Omental fat pad (tissue), 4 donors: ENCODE data around the gene ENOPH1. TPM values are rescaled to one million over a fixed set of nuclear protein-coding genes. Genes with fewer than 3 reads are reported as not detected.

Source experiments
- ATAC-seq: fragments of 150-250 bp; one replicate; pipeline ENCODE4 v1.9.1; 2016; ENCODE audit warnings: mild to moderate bottlenecking, moderate library complexity; ENCODE audit not compliant: low FRiP score
- DNase-seq: peaks from one replicate; pipeline ENCODE4 v3.0.0-alpha.2; 2019; ENCODE audit warnings: low spot score
- CTCF ChIP-seq, 3 donors: fragments of 450-650 bp; IDR thresholded peaks; one replicate each; pipeline ENCODE4 v1.5.1; 2016 to 2017; ENCODE audit warnings: antibody characterized with exemption in 3 of 3, mild to moderate bottlenecking in 3 of 3, moderate library complexity in 2 of 3
- total RNA-seq, 4 donors: library from RNA; depleted of rRNA; stranded (reverse); fragments of >200 nt; gene quantifications; one replicate each; pipeline ENCODE4 v1.1.0, GENCODE V29; 2016

Gene ENOPH1
- total RNA-seq, 4 donors from 2014 or later: 16.9 to 24.0 (median 20.4) TPM

GRCh38 chr4:82433791-82434190 lies 3.4 kb downstream of the ENOPH1 start:
- DNase-seq (no peak), ATAC-seq (no peak)
- no peak for TF ChIP-seq CTCF (IDR thresholded peaks at IDR 0.05)

DNA sequence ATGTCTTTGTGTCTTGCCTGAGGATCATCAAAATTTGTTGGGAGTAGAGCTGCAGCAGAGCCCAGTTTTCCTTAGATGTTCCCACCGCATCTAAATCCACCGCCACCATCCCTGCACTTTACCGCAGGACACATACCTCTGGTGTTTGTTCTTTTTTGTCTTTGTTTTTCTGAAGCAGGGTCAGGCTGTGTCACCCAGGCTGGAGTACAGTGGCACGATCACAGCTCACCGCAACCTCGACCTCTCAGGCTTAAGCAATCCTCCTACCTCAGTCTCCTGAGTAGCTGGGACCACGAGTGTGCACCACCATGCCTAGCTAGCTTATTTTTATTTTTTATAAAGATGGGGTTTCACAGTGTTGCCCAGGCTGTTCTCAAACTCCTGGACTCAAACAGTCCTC lies 4.6 kb downstream of the ENOPH1 start:
- DNase-seq (no peak), ATAC-seq (no peak)
- no peak for TF ChIP-seq CTCF (IDR thresholded peaks at IDR 0.05)

GRCh38 chr4:82436130-82436529 lies 5.7 kb downstream of the ENOPH1 start:
- DNase-seq (no peak), ATAC-seq (no peak)
- TF ChIP-seq CTCF (IDR thresholded peaks at IDR 0.05): no peak

GRCh38 chr4:82436780-82437179 lies 6.4 kb downstream of the ENOPH1 start:
- no peak for ATAC-seq
- no peak for DNase-seq
- no peak for TF ChIP-seq CTCF (IDR thresholded peaks at IDR 0.05)

- ATAC-seq (no peak), DNase-seq (no peak)
- TF ChIP-seq CTCF (IDR thresholded peaks at IDR 0.05): no peak
Measured at GRCh38 chr4:82437285-82438005, 7.1 kb downstream of the ENOPH1 start.

DNA sequence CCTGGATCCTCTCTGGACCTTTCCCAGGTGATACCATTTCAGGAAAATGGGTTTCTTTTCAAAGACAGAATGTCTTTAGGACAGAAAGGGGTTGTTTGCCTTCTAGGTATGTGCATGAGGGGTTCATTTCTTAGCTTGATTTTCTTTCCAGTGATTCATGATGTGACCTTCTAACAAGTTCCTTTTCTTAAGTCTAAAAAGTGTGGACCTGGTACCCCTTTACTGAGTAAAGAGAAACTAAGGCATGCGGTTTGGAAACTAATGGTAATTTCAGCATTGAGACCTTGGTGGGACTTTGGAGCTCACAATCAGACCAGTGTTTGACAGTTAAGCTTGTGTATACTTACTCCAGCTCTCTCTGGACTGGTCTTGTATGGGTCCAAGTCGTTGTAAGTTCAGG lies 8.7 kb downstream of the ENOPH1 start:
- DNase-seq (no peak), ATAC-seq (no peak)
- TF ChIP-seq CTCF (IDR thresholded peaks at IDR 0.05): no peak

DNA sequence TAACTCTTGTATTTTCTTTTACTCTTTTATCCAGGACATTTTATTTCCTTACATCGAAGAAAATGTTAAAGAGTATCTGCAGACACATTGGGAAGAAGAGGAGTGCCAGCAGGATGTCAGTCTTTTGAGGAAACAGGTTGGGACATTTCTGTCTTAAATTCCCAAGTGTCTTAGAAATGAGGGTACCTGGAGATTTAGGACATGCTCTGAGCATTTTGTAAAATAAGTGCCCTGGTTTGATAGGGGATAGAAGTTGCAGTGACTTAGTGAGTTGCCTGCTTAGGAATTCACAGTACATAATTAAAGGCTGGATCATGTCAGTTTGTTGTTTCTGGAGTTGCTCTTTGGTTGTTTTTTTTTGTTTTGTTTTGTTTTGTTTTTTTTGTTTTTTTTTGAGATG lies 17.5 kb downstream of the ENOPH1 start:
- no peak for TF ChIP-seq CTCF (IDR thresholded peaks at IDR 0.05)
- no peak for ATAC-seq

More for the DNA sequence above, 17.5 kb downstream of the ENOPH1 start:
- no peak for DNase-seq
